ENCODE results near the gene IFRD2.
"Not testable (repeated sequence)": the region's sequence is repeated elsewhere in the genome, so short reads cannot be mapped to it uniquely, and the experiment has no call there.

The IFRD2 gene

GRCh38 chr3:50268276-50268675, 24.0 kb downstream of the IFRD2 start:
- no peak for DNase-seq (ENCODE audit: low spot score)

GRCh38 chr3:50267280-50267913, 24.8 kb downstream of the IFRD2 start:
- DNase-seq (ENCODE audit: low spot score) = peak; percentile 84

GRCh38 chr3:50266836-50267235, 25.4 kb downstream of the IFRD2 start:
- no peak for DNase-seq (ENCODE audit: low spot score)

- no peak for DNase-seq (ENCODE audit: low spot score)
Measured at GRCh38 chr3:50266017-50266416, 26.2 kb downstream of the IFRD2 start.

GRCh38 chr3:50265571-50265970, 26.7 kb downstream of the IFRD2 start:
- DNase-seq (ENCODE audit: low spot score) = no peak

- DNase-seq (ENCODE audit: low spot score) = no peak
Measured at GRCh38 chr3:50264964-50265485, 27.2 kb downstream of the IFRD2 start.

GRCh38 chr3:50264383-50264963, 27.8 kb downstream of the IFRD2 start:
- peak; percentile 91 for DNase-seq (ENCODE audit: low spot score)

GRCh38 chr3:50263478-50264382, 28.5 kb downstream of the IFRD2 start:
- no peak for DNase-seq (ENCODE audit: low spot score)

- no peak for DNase-seq (ENCODE audit: low spot score)
Measured at GRCh38 chr3:50262778-50263177, 29.5 kb downstream of the IFRD2 start.

- DNase-seq (ENCODE audit: low spot score) = not testable (repeated sequence)
Measured at GRCh38 chr3:50262200-50262599, 30.0 kb downstream of the IFRD2 start.

- no peak for DNase-seq (ENCODE audit: low spot score)
Measured at GRCh38 chr3:50261505-50261904, 30.7 kb downstream of the IFRD2 start.

GRCh38 chr3:50260942-50261441, 31.2 kb downstream of the IFRD2 start:
- DNase-seq (ENCODE audit: low spot score) = no peak

GRCh38 chr3:50260027-50260941, 31.9 kb downstream of the IFRD2 start:
- DNase-seq (ENCODE audit: low spot score) = peak; percentile 94

- DNase-seq (ENCODE audit: low spot score) = no peak
Measured at GRCh38 chr3:50259432-50260026, 32.7 kb downstream of the IFRD2 start.

- DNase-seq (ENCODE audit: low spot score) = no peak
Measured at GRCh38 chr3:50258979-50259378, 33.2 kb downstream of the IFRD2 start.

GRCh38 chr3:50258029-50258680, 34.1 kb downstream of the IFRD2 start:
- DNase-seq (ENCODE audit: low spot score) = no peak

- DNase-seq (ENCODE audit: low spot score) = no peak
Measured at GRCh38 chr3:50256978-50257890, 35.0 kb downstream of the IFRD2 start.

- no peak for DNase-seq (ENCODE audit: low spot score)
Measured at GRCh38 chr3:50255251-50255615, 37.0 kb downstream of the IFRD2 start.

GRCh38 chr3:50254577-50255250, 37.5 kb downstream of the IFRD2 start:
- DNase-seq (ENCODE audit: low spot score) = no peak
